ENCODE measurements around the gene PARD3B. TPM values are rescaled to one million over a fixed set of nuclear protein-coding genes. Genes with fewer than 3 reads are reported as not detected.

PARD3B gene
- total RNA-seq, 1 donor from 2014 or later: 23.8 TPM

GRCh38 chr2:204669382-204669781, 124.1 kb downstream of the PARD3B start:
- Histone ChIP-seq H3K4me3 (no peak overlapping the region), H3K36me3 (no peaks in the 10 kb centered on the region), H3K27ac (no peak overlapping the region), H3K9me3 (no peaks in the 10 kb centered on the region), H3K4me1 (peaks cover 13% of the 10 kb centered on the region), H3K27me3 (ENCODE audit: low read depth) (no peaks in the 10 kb centered on the region)
- DNase-seq (no peak), ATAC-seq (no peak)
- TF ChIP-seq CTCF (IDR thresholded peaks at IDR 0.05): no peak
- intact Hi-C loops (cut with DNase I): no loop called here

GRCh38 chr2:204670124-204670523, 124.8 kb downstream of the PARD3B start:
- intact Hi-C loops (cut with DNase I): no loop called here
- ATAC-seq: no peak
- H3K36me3 ChIP-seq: no peaks in the 10 kb centered on the region
- TF ChIP-seq CTCF (IDR thresholded peaks at IDR 0.05): no peak
- no peak overlapping the region for H3K27ac ChIP-seq
- H3K4me3 ChIP-seq: no peak overlapping the region
- DNase-seq: no peak
- peaks cover 9% of the 10 kb centered on the region for H3K4me1 ChIP-seq
- no peaks in the 10 kb centered on the region for H3K9me3 ChIP-seq
- no peaks in the 10 kb centered on the region for H3K27me3 ChIP-seq (ENCODE audit: low read depth)

DNA sequence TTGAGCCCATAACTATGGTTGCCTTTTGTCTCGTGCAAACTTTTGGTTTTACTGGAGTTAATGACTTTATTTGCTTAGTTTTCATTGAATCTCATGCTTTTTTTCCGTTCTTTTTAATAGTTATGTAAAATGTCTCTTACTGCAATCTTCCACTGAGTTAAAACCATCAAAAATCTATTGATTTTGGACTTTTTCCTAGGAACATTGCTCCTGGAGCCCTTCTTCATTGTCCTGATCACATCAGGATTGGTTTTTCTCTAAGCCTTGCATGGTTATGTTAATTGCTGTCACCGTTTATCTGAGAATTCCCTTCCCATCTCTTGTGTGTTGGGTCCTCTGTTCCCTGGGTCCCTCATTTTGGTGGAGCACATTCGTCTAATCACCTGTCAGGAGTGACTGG, 125.5 kb downstream of the PARD3B start:
- H3K9me3 ChIP-seq: no peaks in the 10 kb centered on the region
- H3K36me3 ChIP-seq: no peaks in the 10 kb centered on the region
- intact Hi-C loops (cut with DNase I): no loop called here
- DNase-seq: no peak
- H3K4me1 ChIP-seq: peaks cover 9% of the 10 kb centered on the region
- no peaks in the 10 kb centered on the region for H3K27me3 ChIP-seq (ENCODE audit: low read depth)
- H3K4me3 ChIP-seq: no peak overlapping the region
- no peak for ATAC-seq
- no peak for TF ChIP-seq CTCF (IDR thresholded peaks at IDR 0.05)
- no peak overlapping the region for H3K27ac ChIP-seq

GRCh38 chr2:204672772-204673171, 127.5 kb downstream of the PARD3B start:
- H3K9me3 ChIP-seq: no peaks in the 10 kb centered on the region
- H3K27me3 ChIP-seq (ENCODE audit: low read depth): no peaks in the 10 kb centered on the region
- intact Hi-C loops (cut with DNase I): no loop called here
- TF ChIP-seq CTCF (IDR thresholded peaks at IDR 0.05): no peak
- no peak for ATAC-seq
- DNase-seq: no peak
- H3K4me3 ChIP-seq: no peak overlapping the region
- no peak overlapping the region for H3K27ac ChIP-seq
- H3K4me1 ChIP-seq: peaks cover 9% of the 10 kb centered on the region
- no peaks in the 10 kb centered on the region for H3K36me3 ChIP-seq

- Histone ChIP-seq H3K36me3 (no peaks in the 10 kb centered on the region), H3K27me3 (ENCODE audit: low read depth) (no peaks in the 10 kb centered on the region), H3K4me1 (peaks cover 9% of the 10 kb centered on the region), H3K9me3 (no peaks in the 10 kb centered on the region), H3K27ac (no peak overlapping the region), H3K4me3 (no peak overlapping the region)
- ATAC-seq (no peak), DNase-seq (no peak)
- TF ChIP-seq CTCF (IDR thresholded peaks at IDR 0.05): no peak
- intact Hi-C loops (cut with DNase I): no loop called here
Observed at GRCh38 chr2:204673877-204674276, 128.6 kb downstream of the PARD3B start.

DNA sequence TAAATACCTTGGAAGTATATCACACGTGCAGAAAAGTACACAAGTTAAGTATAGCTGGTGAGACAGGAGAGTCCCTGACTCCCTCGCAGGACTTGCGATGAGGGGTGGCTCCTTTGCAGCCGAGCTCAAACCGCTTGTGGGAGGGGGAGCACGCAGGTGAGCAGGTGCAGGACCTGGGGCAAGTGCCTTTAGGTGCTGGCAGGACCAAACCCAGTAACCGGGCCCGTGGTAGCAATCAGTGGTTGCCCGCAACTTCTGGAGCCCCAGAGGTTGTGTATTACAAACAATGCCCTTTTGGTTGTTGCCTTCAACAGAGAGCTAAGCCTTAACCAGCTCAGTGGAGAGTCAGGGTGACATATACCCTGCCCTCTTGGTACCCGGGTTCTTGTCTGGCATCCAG, 132.8 kb downstream of the PARD3B start:
- no peak for TF ChIP-seq CTCF (IDR thresholded peaks at IDR 0.05)
- ATAC-seq (no peak), DNase-seq (no peak)
- Histone ChIP-seq H3K27ac (no peak overlapping the region), H3K27me3 (ENCODE audit: low read depth) (no peaks in the 10 kb centered on the region), H3K4me3 (no peak overlapping the region), H3K9me3 (no peaks in the 10 kb centered on the region), H3K36me3 (no peaks in the 10 kb centered on the region), H3K4me1 (peaks cover 12% of the 10 kb centered on the region)
- intact Hi-C loops (cut with DNase I): no loop called here

Measured in lower lobe of right lung (tissue), 2 donors.